Effector CD4-positive, alpha-beta T cell (primary cell): ENCODE results near the gene DUSP15.
"Not testable (repeated sequence)": the region's sequence is repeated elsewhere in the genome, so short reads cannot be mapped to it uniquely, and the experiment has no call there.

Source experiments
- DNase-seq: peaks from one replicate; pipeline ENCODE4 v3.0.0-alpha.2; 2020

The DUSP15 gene

DNA sequence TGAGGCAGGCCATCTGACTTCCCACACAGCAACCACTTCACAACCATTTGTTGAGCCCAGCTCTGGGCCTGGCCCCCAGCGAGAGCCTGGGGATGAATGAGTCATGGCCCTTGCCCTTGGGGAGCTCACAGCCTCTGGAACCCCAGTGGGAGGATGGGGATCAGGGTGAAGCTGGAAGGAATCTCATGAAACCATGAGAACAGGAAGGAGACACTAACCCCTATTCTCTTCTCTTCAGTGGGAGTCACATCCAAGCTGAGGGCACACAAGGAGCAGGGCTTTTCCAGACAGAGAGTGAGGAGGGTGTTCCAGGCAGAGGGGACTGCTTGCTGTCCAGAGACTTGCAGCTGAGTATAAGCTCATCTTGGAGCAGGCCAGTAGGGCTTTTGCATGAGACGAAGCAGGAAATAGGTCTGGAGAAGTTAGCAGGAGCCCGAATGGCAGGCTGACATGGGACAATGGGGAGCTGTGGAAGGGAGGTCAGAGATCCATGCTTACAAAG, 32.4 kb downstream of the DUSP15 start:
- no peak for DNase-seq

DNA sequence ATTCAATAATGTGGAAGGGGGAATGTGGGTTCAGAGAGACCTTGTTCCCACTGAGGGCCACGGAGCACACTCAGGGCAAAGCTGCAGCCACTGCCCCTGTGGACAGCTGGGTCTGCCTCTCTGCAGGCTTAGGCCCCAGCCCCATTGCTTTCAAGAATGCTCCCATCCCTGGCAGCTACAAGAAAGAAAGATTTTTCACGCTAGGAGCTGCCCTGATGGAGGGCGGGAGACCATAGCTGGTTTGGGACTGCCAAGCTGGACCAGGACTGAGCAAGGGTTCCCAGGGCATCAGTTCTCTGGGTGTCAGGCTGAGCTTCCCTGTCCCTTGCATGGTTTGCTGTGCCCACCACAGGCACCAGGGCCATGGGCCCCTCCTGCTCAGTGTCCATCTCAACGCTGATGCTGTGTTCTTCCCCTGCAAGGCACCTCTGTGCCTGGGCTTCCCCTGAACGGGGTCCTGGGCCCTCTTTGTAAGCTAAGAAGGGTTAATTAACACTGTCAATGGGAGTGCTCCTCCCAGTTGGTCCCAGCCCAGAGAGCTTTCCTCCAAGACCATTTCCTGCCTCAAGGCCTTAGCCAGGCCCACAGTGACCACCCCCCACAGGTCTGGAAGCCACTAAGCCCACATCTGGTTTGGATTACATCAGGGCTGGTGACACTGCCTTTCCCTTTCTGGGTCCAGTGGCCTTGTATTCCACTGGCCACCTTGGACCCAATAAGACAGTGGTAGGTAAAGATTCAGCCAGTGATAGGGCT, 33.3 kb downstream of the DUSP15 start:
- no peak for DNase-seq

DNA sequence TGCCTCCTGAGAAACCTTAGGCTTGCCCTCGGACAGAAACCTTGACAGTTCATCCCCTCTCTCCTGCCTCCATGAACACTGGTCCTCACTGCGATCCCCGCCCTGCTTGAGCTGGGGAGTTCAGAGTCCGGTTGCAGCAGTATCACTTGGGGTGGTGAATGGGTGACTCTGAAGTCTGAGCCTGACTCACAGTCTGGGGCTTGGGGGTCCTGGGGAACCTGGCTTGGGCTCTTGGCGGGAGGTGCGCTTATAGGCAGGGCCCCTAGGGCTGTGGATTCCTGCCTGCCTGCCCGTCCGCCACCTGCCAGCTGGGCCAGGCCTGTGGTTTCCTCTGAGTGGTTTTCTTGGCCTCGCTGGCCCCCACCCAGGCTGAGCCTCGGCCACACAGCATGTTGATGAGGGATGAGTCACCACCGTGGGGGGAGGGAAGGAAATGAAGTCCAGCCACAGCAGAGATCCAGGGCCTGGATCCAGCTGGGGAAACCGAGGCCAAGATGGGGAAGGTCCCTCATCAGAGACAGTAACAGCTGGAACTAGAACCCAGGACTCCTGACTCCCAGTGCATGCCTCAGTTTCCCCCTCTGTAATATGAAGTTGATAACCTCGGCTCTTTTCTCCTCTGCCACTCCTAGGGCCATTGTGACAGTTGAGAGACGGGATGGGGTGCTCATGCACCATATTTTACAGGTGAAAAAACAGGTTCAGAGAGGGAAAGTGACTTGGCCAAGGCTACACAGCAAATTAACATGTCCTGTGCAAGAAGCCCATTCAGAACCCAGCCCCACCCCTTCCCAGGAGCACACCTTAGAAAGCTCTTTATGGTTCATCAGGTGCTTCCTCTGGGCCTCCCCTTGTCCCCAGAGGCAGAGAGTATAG, 34.1 kb downstream of the DUSP15 start:
- DNase-seq, result no peak

DNA sequence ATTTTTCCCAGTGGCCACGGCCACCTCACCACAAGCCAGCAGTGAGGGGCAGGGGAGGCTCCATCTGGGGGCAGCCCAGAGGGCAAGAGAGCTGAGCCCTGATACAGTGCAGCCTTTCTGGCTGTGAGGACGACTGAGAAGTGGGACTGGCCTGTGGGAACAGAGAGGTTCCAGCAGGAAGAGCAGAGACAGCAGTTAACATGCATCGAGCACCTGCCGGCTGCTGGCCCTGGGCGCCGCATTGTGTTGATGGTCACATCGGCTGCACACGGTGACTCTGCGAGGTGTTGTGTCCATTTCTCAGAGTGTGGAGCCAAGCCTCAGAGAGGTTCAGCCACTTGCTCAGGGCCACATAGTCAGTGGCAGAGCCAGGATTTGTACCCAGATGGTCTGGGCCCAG, 34.8 kb downstream of the DUSP15 start:
- no peak for DNase-seq

DNA sequence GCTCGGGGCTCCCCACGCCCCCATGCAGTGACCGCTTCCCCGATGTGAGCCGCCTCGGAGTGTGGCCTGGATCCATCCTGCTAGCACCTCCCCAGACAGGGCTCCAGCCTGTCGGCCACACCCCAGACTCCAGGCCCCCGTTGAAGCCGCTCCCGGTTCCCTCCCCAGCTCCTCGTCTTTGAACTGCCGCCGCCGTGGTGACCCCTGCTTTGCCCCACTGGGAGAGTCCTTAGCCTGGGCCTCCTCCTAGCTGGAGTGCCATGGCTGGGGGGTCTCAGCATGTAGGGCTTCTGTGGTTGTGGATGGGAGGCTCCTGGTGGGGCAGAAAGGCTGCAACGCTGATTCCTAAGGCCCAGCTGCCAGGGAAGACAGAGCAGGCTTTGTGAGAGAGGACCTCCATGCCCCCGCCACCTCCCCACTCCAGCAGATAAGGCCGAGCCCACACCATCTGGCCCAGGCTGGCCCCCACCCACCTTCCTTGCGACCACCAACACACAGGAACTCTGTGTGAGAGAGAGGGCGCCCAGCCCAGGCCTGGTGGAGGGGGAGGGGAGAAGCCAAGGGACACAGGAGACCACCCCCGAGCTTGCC, 36.3 kb downstream of the DUSP15 start:
- no peak for DNase-seq

DNA sequence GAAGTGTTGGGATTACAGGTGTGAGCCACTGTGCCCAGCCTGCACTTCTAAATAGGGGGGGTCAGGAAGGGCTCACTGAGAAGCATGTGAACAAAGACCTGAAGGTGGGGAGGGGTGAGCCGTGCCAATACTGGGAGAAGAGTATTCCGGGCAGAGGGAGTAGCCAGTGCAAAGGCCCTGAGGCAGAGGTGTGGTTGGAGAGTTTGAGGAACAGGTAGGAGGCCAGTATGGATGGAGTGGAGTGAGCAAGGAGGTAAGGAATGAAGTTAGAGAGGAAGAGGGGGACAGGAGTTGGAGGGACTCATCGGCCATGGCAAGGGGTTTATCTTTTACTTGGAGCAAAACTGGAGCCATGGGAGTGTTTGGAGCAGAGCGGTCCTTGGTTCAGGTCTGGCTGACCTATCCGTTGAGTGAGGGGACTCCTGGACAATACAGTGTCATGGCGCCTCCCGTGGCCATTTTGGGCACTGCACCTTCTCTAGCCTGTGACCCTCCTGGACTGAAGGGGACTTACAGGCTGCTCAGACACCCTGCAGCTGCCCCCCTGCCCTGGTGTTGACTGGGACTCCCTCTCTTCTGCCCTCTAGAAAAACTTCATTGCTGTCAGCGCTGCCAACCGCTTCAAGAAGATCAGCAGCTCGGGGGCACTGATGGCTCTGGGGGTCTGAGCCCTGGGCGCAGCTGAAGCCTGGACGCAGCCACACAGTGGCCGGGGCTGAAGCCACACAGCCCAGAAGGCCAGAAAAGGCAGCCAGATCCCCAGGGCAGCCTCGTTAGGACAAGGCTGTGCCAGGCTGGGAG, 37.0 kb downstream of the DUSP15 start:
- DNase-seq, result peak; percentile 41

DNA sequence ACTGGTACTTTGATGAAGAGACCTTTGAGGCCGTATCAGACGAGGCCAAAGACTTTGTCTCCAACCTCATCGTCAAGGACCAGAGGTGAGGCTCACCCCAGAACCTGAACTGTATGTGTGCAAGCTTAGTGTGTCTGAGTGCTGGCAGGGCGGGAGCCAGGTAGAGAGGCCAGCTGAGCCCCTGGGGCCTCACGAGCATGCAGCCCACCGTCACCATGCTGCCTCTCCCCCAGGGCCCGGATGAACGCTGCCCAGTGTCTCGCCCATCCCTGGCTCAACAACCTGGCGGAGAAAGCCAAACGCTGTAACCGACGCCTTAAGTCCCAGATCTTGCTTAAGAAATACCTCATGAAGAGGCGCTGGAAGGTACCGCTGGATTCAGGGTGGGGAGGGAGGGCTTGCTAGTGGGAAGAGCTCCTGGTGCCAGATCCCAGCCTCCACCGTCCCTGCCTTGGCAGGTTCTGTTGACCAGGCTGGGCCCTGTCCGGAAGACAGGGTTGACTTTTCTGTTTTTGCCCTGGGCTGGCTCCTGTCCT, 38.5 kb downstream of the DUSP15 start:
- no peak for DNase-seq

DNA sequence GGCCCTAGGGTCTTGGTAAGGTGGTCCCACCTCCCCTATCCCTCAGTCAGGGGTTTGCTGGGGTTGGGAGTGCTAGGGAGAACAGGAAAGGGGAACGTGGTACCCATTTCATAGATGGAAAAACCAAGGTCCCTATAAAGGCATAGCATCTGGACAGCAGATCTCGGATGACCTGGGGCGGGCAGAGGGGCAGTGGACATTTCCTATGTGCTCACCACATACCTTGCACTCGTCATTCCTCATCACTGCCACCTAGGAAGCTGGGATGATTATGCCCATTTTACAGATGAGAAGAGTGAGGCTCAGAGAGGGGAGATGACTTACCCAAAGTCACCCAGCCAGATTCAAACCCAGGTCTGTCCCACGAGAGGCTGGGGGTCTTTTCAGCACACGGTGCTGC, 39.1 kb downstream of the DUSP15 start:
- DNase-seq, result no peak

DNA sequence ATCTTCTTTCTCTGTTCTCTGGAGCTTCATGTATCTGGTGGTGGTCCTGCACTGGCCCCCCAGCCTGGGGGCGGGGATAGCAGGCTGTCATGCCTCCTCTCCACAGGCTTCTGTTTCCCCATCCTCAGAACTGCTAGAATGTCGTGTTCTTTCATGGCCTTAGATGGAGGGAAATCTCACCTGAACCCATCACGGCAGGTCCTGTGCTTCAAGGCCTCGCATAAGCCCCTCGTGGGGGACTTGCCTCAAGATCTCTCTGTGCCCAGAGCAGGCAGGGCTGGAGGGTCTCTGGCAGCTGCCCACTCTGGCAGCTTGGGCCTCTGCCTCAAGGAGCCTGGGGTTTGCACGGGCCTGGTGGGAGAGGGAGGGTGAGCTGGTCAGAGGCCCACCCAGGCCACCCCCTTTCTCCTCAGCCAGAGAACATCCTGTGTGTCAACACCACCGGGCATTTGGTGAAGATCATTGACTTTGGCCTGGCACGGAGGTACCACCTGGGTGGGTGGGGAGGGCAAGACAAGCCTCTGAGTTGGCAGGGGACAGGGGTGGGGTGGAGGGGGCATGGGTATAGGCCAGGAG, 39.8 kb downstream of the DUSP15 start:
- no peak for DNase-seq

DNA sequence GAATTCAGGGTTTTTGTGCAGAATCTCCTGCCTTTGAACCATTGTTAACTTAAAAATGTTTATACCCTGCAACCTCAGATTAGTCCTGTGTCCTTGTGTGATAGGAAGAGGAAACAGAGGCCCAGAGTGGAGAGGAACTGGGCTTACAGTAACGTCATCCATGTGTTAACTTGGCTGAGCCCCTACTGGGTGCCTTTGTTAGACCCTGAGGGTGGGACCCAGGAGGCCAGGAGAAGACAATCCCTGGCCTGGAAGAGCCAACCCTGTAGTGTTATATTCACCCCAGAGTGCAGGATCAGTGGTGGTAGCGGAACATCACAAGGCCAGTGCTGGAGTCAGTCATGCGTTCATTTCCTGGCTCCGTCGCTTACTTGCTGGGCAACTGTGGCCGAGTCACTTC, 40.6 kb downstream of the DUSP15 start:
- DNase-seq, result no peak

DNA sequence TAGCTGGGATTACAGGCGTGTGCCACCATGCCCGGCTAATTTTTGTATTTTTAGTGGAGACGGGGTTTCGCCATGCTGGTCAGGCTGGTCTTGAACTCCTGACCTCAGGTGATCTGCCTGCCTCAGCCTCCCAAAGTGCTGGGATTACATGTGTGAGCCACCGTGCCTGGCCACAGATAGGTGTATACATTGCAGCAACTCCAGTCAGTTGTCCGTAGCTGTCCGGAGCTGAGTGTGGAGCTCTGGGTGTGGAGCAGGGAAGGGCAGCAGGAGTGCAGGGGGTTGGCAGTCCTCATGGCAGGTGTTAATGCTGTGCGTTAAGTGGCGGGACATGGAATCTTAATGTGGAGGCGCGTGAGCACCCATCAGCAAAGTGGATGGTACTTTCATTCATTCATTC, 42.3 kb downstream of the DUSP15 start:
- not testable (repeated sequence) for DNase-seq

DNA sequence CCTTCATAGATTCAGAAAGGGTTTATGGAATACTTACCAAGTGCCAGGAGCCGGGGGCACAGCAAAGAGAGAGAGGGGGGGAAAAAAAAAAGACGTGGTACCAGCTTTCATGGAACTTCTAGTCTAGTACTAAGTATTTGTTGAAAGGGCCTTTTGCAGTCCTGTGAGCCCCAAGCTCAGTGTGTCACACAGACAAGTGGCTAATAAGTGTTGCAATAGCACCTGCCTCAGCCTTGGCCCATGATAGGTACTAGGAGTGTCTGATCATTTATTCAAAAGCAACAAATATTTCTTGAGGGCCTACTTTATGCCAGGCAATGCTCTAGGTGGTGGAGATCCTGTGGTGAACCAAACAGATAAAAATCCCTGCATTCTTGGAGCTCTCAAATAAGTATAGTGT, 43.3 kb downstream of the DUSP15 start:
- DNase-seq, result no peak

DNA sequence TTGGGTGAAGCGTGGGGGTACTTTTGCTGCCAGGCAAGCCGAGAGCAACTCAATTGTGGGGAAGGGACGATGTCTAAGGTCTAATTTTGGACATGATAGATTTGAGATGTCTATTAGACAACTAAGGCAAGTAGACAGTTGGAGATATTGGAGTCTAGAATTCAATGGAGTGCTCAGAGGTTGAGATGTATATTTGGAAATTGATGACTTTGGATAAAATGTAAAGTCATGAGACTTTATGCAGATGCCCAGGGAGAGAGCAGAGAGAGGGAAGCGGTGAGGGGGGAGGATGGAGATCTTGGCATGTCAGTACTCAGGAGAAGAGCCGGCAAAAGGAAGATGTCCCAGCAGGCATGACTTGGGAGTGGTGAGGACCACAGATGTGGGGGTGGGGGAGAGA, 44.3 kb downstream of the DUSP15 start:
- DNase-seq, result no peak

DNA sequence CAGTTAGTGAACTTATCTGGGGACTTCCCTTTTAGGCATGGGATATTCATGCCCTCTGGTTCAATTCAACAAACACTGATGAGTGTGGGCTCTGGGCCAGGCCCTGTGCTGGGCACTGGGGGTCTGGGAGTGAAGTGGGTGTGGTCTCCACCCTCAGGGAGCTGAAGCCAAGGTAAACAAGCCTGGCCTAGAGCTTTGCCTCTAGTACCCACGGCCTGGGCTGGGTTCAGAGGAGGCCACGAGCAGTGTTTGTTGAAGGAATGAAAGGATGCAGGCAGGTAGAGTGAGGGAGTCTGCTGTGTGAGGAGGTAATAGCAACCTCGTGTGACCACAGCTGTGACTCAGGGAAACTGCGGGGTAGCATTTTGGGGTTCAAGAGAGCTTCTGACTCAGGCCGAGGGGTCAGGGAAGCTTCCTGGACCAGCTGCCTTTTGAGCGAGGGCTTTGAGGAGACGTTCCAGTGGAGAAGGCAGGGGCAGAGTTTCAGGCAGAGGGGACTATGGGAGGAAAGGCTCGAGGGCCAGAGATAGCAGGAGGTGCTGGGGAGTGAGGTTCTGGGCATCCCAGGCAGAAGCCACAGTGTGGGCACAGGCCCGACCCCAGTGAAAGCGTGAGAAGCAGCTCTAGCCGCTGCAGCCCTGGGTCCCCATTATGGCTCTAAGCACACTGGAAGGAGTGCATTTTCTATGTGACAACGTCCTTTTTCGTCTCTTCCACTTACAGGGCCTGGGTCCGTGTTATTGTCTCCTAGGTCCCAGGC, 45.6 kb downstream of the DUSP15 start:
- no peak for DNase-seq

DNA sequence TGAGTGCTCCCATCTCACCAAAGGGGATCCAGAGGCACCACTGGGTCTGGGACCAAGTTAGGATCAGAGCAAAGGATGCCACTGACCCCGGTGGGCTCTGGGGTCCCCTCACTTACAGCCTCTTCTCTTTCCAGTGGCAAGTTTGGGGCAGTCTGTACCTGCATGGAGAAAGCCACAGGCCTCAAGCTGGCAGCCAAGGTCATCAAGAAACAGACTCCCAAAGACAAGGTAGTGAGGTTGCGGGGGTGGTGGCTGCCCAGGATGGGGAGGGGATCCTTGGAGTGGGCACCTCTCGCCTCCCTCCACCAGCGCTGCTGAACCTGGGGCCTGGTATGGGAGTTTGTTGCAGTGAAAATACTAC, 46.2 kb downstream of the DUSP15 start:
- DNase-seq, result no peak

DNA sequence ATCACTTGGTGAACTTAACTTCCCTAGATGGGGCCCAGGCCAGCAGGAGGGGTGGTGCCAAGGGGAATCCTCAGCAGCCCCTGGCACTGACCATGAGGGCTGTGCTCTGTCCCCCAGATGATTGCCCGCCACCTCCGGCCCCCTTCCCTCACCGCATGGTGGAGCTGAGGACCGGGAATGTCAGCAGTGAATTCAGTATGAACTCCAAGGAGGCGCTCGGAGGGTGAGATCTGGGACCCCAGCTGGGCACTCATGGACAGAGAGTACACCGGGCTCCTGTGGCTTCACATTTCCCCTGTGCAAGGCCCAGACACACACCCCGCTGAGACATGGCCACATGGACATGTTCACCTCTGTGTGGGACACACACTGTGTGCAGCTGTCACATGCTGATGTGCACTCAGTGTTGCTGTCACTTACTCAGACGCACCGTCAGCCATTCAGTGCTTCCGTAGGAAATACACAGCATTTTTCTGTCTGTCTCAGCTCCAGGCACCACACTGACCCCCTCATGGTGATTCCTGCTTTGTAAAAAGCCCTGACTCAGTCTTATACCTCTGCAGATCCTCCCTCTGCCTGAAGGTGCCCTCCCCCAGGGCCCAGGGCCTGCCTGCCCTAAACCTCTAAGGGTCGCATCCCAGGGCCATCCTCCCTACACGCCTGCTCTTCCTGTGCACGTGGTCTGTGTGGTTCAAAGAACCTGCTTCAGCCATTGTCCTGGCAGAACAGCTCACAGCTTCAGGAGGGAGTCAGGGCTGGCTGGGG, 46.8 kb downstream of the DUSP15 start:
- no peak for DNase-seq

DNA sequence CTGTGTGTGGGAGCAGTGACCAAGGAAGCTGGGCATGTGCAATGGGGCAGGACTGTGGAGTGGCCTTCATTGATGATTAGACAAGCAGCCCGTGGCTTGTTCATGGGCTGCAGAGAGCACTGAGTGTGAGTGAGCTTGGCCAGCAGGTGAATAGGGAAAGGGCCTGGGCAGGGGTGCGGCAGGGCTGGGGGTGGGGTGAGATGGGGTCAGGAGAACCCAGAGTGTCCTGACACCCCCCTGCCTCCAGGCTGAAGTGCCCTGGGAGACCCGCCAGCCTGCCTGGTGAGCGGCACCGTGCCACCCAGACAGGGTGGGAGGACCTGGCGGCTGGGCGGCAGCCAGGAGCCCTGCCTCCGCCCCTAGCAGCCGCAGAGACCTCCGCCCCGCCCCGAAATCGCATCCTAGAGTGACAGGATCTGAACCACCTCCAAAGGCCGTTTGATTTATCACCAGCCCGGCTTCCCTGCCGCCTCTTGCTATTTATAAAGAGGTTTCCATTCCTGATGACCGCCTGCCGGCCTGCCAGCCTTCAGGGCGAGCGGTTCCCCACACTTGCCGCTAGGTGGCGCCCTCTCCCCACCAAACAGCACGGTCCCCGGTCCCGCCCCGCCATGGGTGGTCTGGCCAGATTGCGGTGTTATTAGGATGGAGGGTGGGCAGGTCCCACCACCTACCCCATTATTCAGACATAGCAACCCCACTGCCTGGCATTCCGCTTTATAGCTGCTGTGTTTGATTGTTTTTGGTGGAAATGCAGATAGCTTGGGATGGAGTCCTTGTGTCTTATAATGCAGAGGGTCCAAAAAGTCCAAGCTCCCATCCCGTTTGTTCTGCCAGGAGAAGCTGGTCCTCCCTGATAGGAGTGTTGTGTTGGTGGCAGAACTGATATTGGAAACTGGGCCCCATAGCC, 47.7 kb downstream of the DUSP15 start:
- peak; percentile 71 for DNase-seq

DNA sequence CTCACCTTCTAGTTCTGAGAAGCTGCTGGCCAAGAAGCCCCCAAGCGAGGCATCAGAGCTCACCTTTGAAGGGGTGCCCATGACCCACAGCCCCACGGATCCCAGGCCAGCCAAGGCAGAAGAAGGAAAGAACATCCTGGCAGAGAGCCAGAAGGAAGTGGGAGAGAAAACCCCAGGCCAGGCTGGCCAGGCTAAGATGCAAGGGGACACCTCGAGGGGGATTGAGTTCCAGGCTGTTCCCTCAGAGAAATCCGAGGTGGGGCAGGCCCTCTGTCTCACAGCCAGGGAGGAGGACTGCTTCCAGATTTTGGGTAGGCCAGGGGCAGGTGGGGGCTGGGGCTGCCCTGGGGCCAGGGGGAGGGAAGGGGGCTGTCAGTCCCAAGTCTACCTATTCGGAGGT, 48.9 kb downstream of the DUSP15 start:
- DNase-seq, result no peak

DNA sequence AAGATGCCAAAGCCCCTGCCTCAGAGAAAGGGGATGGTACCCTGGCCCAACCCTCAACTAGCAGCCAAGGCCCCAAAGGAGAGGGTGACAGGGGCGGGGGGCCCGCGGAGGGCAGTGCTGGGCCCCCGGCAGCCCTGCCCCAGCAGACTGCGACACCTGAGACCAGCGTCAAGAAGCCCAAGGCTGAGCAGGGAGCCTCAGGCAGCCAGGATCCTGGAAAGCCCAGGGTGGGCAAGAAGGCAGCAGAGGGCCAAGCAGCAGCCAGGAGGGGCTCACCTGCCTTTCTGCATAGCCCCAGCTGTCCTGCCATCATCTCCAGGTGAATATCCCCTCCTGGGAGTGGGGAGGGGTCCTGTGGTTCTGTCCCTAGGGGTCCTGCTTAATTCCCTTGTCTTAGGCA, 50.1 kb downstream of the DUSP15 start:
- DNase-seq, result no peak
